ENCODE results near the gene PPP1R9A. TPM values are rescaled to one million over a fixed set of nuclear protein-coding genes. Genes with fewer than 3 reads are reported as not detected.

Gene PPP1R9A
- total RNA-seq, 1 donor from 2014 or later: 0.79 TPM

- Histone ChIP-seq H3K27me3 (ENCODE audit: control insufficient read depth, insufficient read depth, low read length) (peaks cover 1% of the 10 kb centered on the region), H3K4me3 (ENCODE audit: low read depth, low read length) (no peak overlapping the region), H3K36me3 (ENCODE audit: control insufficient read depth, insufficient read depth, low read length) (no peaks in the 10 kb centered on the region)
- no peak for FAIRE-seq
- peak; percentile 30 for DNase-seq (ENCODE audit: low read depth)
- no peak for TF ChIP-seq CTCF (IDR thresholded peaks at IDR 0.05; ENCODE audit: insufficient read depth, low read length, severe bottlenecking)
These were observed 368.7 kb downstream of the PPP1R9A start for GRCh38 chr7:95276114-95276513.

GRCh38 chr7:95279417-95279816, 372.0 kb downstream of the PPP1R9A start:
- TF ChIP-seq CTCF (IDR thresholded peaks at IDR 0.05; ENCODE audit: insufficient read depth, low read length, severe bottlenecking): no peak
- Histone ChIP-seq H3K27me3 (ENCODE audit: control insufficient read depth, insufficient read depth, low read length) (no peaks in the 10 kb centered on the region), H3K36me3 (ENCODE audit: control insufficient read depth, insufficient read depth, low read length) (no peaks in the 10 kb centered on the region), H3K4me3 (ENCODE audit: low read depth, low read length) (no peak overlapping the region)
- no peak for FAIRE-seq
- no peak for DNase-seq (ENCODE audit: low read depth)

DNA sequence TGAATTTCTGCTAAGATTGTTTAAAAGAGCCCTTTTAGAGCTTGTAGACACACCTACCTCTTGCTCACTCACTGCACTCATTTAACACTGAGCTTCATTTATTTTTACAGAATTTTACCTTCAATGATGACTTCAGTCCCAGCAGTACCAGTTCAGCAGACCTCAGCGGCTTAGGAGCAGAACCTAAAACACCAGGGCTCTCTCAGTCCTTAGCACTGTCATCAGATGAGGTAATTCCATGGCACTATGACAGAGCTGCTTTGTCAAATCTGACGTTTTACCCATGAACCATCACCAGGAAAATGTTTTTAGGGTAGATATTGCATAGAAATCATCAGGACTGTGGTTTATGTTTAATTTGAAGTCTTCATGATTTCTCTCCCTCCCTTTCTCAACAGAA, 378.7 kb downstream of the PPP1R9A start:
- Histone ChIP-seq H3K36me3 (ENCODE audit: control insufficient read depth, insufficient read depth, low read length) (no peaks in the 10 kb centered on the region), H3K4me3 (ENCODE audit: low read depth, low read length) (no peak overlapping the region), H3K27me3 (ENCODE audit: control insufficient read depth, insufficient read depth, low read length) (no peaks in the 10 kb centered on the region)
- no peak for DNase-seq (ENCODE audit: low read depth)
- TF ChIP-seq CTCF (IDR thresholded peaks at IDR 0.05; ENCODE audit: insufficient read depth, low read length, severe bottlenecking): no peak
- no peak for FAIRE-seq

- H3K36me3 ChIP-seq (ENCODE audit: control insufficient read depth, insufficient read depth, low read length): no peaks in the 10 kb centered on the region
- no peak for TF ChIP-seq CTCF (IDR thresholded peaks at IDR 0.05; ENCODE audit: insufficient read depth, low read length, severe bottlenecking)
- FAIRE-seq (peak; percentile 62), DNase-seq (ENCODE audit: low read depth) (no peak)
- H3K4me3 ChIP-seq (ENCODE audit: low read depth, low read length): no peak overlapping the region
- no peaks in the 10 kb centered on the region for H3K27me3 ChIP-seq (ENCODE audit: control insufficient read depth, insufficient read depth, low read length)
These were observed 382.9 kb downstream of the PPP1R9A start for GRCh38 chr7:95290166-95290830.

GRCh38 chr7:95295397-95295796, 388.0 kb downstream of the PPP1R9A start:
- DNase-seq (ENCODE audit: low read depth): no peak
- Histone ChIP-seq H3K27me3 (ENCODE audit: control insufficient read depth, insufficient read depth, low read length) (peaks cover 1% of the 10 kb centered on the region), H3K4me3 (ENCODE audit: low read depth, low read length) (no peak overlapping the region), H3K36me3 (ENCODE audit: control insufficient read depth, insufficient read depth, low read length) (no peaks in the 10 kb centered on the region)
- no peak for FAIRE-seq
- no peak for TF ChIP-seq CTCF (IDR thresholded peaks at IDR 0.05; ENCODE audit: insufficient read depth, low read length, severe bottlenecking)

GRCh38 chr7:95296456-95296855, 389.1 kb downstream of the PPP1R9A start:
- DNase-seq (ENCODE audit: low read depth): no peak
- Histone ChIP-seq H3K36me3 (ENCODE audit: control insufficient read depth, insufficient read depth, low read length) (no peaks in the 10 kb centered on the region), H3K4me3 (ENCODE audit: low read depth, low read length) (no peak overlapping the region), H3K27me3 (ENCODE audit: control insufficient read depth, insufficient read depth, low read length) (peaks cover 1% of the 10 kb centered on the region)
- no peak for TF ChIP-seq CTCF (IDR thresholded peaks at IDR 0.05; ENCODE audit: insufficient read depth, low read length, severe bottlenecking)
- FAIRE-seq: no peak

Data from bronchial epithelial cell (primary cell).